ENCODE results near the gene TRIM65. TPM values are rescaled to one million over a fixed set of nuclear protein-coding genes. Genes with fewer than 3 reads are reported as not detected.

Gene TRIM65
- total and polyA plus RNA-seq, 2 of the 13 experiments (the other 11 are each of a cell fraction or from before 2014, with no cell fraction given): 10.3 to 22.4 TPM

GRCh38 chr17:75896415-75897159, at the start of gene TRIM65 (continued):
- TF ChIP-seq ZNF407 (CRISPR knock-in tag; IDR thresholded peaks at IDR 0.05; ENCODE audit: not compliant biosample characterization) (no peak), ZNF17 (CRISPR knock-in tag; IDR thresholded peaks at IDR 0.05) (no peak), ZBTB26 (CRISPR knock-in tag; IDR thresholded peaks at IDR 0.05; ENCODE audit: borderline replicate concordance) (peak; percentile 33; the same call in 1 of the 2 replicates), ZNF670 (CRISPR knock-in tag; IDR thresholded peaks at IDR 0.05; ENCODE audit: borderline replicate concordance) (no peak), NR2F6 (IDR thresholded peaks at IDR 0.05) (no peak), NR2F6 (CRISPR knock-in tag; IDR thresholded peaks at IDR 0.05) (no peak), JUN (CRISPR knock-in tag; IDR thresholded peaks at IDR 0.05) (no peak), SRSF9 (IDR thresholded peaks at IDR 0.05; ENCODE audit: borderline replicate concordance, insufficient read depth, low read depth, low read length, poor library complexity, severe bottlenecking) (no peak), RBAK (CRISPR knock-in tag; IDR thresholded peaks at IDR 0.05) (no peak), NBN (conservative IDR thresholded peaks at IDR 0.05) (no peak), AKAP8 (CRISPR knock-in tag; IDR thresholded peaks at IDR 0.05) (peak; percentile 89), U2AF1 (optimal IDR thresholded peaks at IDR 0.05; ENCODE audit: low read depth, low read length) (no peak), RBM22 (optimal IDR thresholded peaks at IDR 0.05; ENCODE audit: low read length) (no peak), ZBTB20 (CRISPR knock-in tag; IDR thresholded peaks at IDR 0.05; ENCODE audit: borderline replicate concordance, low read depth) (no peak; the same call in 1 of the 2 replicates), NAIF1 (CRISPR knock-in tag; IDR thresholded peaks at IDR 0.05; ENCODE audit: borderline replicate concordance) (no peak), IRF9 (CRISPR knock-in tag; IDR thresholded peaks at IDR 0.05; ENCODE audit: borderline replicate concordance) (peak; percentile 89), HNF1B (CRISPR knock-in tag; IDR thresholded peaks at IDR 0.05) (no peak)

Measured in HepG2 (cell line).